ENCODE results near the gene NPLOC4.

DNA sequence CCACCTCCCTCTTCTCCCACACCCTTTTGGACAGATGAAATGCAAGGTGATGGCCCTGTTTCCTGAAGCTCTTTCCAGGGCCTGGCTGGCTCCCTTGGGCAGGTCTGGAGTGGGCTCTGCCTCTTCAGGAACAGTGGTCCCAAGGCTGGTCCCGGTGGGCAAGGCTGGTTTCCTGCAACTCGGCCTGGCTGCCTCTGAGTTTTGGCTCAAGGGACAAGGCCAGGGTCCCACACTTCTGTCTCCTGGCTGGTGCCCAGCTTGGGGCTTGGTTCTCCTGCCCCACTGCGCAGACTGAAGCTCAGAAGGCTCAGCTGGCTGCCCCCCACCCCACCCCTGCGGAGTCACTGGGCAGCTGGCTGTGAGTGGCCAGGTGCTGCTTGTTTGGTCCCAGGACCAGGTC, 120.5 kb downstream of the NPLOC4 start:
- TF ChIP-seq, protein P1, sequence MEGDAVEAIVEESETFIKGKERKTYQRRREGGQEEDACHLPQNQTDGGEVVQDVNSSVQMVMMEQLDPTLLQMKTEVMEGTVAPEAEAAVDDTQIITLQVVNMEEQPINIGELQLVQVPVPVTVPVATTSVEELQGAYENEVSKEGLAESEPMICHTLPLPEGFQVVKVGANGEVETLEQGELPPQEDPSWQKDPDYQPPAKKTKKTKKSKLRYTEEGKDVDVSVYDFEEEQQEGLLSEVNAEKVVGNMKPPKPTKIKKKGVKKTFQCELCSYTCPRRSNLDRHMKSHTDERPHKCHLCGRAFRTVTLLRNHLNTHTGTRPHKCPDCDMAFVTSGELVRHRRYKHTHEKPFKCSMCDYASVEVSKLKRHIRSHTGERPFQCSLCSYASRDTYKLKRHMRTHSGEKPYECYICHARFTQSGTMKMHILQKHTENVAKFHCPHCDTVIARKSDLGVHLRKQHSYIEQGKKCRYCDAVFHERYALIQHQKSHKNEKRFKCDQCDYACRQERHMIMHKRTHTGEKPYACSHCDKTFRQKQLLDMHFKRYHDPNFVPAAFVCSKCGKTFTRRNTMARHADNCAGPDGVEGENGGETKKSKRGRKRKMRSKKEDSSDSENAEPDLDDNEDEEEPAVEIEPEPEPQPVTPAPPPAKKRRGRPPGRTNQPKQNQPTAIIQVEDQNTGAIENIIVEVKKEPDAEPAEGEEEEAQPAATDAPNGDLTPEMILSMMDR (IDR thresholded peaks at IDR 0.05; ENCODE audit: low read depth, low read length, missing input control): no peak
- TF ChIP-seq SP1 (IDR thresholded peaks at IDR 0.05) (no peak), JUND (IDR thresholded peaks at IDR 0.05) (no peak), EGR1 (IDR thresholded peaks at IDR 0.05; ENCODE audit: low read depth in 2 of 2) (no peak), YY1 (IDR thresholded peaks at IDR 0.05) (no peak)
- TF ChIP-seq, protein P2, sequence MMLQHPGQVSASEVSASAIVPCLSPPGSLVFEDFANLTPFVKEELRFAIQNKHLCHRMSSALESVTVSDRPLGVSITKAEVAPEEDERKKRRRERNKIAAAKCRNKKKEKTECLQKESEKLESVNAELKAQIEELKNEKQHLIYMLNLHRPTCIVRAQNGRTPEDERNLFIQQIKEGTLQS (IDR thresholded peaks at IDR 0.05): no peak
- TF ChIP-seq, protein P3, sequence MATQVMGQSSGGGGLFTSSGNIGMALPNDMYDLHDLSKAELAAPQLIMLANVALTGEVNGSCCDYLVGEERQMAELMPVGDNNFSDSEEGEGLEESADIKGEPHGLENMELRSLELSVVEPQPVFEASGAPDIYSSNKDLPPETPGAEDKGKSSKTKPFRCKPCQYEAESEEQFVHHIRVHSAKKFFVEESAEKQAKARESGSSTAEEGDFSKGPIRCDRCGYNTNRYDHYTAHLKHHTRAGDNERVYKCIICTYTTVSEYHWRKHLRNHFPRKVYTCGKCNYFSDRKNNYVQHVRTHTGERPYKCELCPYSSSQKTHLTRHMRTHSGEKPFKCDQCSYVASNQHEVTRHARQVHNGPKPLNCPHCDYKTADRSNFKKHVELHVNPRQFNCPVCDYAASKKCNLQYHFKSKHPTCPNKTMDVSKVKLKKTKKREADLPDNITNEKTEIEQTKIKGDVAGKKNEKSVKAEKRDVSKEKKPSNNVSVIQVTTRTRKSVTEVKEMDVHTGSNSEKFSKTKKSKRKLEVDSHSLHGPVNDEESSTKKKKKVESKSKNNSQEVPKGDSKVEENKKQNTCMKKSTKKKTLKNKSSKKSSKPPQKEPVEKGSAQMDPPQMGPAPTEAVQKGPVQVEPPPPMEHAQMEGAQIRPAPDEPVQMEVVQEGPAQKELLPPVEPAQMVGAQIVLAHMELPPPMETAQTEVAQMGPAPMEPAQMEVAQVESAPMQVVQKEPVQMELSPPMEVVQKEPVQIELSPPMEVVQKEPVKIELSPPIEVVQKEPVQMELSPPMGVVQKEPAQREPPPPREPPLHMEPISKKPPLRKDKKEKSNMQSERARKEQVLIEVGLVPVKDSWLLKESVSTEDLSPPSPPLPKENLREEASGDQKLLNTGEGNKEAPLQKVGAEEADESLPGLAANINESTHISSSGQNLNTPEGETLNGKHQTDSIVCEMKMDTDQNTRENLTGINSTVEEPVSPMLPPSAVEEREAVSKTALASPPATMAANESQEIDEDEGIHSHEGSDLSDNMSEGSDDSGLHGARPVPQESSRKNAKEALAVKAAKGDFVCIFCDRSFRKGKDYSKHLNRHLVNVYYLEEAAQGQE (IDR thresholded peaks at IDR 0.05): no peak
